GM19452 (cell line): ENCODE data around the gene SLC39A10.
"Not testable (repeated sequence)": the region's sequence is repeated elsewhere in the genome, so short reads cannot be mapped to it uniquely, and the experiment has no call there.

Experiments used
- ATAC-seq: cut with Tn5 transposase; IDR thresholded peaks from one replicate; pipeline ENCODE4 v1.9.1; 2021; ENCODE audit not compliant: unreplicated experiment

SLC39A10 gene

DNA sequence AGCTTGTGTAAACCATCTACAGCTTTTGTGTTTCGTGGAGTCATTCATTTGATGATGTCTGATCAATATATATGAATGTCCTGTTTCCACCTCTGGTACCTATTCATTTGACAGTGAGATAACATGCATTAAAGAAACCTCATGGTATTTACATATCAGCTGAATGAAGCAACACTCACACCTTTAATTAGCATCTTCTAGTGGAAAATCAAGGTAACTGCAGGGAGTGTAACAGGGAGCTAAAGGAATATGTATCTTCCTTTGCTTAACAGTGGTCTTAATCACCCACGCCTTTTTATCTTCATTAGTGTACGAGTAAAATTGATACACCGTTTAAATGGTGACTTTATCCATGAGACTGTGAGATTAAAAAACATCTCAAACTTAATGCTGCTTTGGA is 15.6 kb downstream of the SLC39A10 start:
- no peak for ATAC-seq

DNA sequence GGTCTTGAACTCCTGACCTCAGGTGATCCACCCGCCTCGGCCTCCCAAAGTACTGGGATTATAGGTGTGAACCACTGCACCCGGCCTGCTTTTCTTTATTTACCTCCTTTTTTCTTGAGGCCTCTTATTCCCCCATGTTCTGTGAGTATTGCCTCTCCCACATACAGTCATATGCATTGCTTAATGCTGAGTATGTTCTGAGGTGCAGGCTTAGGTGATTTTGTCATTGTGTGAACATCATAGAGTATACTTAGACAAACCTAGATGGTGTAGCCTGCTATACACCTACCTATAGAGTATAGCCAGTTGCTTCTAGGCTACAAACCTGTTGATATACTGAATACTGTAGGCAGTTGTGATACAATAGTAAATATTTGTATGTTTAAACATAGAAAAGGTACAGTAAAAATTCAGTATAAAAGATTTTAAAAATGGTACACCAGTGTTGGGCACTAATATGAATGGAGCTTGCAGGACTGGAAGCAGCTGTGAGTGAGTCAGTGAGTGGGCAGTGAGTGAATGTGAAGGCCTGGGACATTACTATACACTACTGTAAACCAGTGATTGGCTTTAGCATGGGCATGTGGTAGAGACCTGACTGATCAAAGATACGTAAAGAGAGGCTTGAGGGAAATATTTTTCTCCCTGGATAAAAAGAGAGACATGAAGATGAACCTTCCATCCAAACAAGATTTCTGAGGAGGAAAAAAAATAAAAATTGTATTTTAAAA is 17.6 kb downstream of the SLC39A10 start:
- no peak for ATAC-seq

DNA sequence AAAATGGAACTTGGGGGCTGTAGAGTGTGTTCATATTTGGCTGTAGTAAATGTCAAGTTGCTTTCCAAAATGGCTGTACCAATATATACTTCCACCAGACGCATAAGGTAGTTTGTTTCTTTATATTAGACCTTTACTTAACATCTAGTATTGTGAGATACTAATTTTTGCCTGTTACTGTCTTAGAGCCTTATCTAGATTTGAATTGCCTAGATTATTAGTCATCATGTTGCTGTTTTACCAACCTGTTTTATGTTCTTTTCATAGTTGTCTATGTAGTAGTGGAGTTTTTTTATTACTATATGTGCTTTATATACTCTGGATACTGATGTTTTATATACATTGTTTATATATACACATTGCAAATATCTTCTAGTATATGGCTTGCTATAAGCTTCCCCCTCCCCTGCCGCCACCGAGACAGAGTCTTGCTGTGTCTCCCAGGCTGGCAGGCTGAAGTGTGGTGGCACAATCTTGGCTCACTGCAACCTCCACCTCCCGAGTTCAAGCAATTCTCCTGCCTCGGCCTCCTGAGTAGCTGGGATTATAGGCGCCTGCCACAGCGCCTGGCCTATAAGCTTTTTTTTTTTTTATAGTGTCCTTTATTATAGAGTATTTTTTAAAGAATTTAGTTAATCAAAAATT is 18.9 kb downstream of the SLC39A10 start:
- no peak for ATAC-seq

DNA sequence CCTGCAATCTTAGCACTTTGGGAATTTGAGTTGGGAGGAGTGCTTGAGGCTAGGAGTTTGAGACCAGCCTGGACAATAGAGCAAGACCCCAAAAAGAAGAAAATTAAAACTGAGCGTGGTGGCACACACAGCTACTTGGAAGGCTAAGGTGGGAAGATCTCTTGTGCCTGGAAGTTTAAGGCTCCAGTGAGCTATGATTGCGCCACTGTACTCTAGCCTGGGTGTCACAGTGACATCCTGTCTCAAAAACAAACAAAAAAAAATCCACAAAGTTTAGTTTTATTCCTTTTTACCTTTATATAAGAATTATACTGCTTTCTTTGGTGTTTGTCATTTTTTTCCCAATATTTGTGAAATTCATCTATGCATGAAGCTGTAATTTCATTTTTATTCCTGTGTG is 20.3 kb downstream of the SLC39A10 start:
- no peak for ATAC-seq

DNA sequence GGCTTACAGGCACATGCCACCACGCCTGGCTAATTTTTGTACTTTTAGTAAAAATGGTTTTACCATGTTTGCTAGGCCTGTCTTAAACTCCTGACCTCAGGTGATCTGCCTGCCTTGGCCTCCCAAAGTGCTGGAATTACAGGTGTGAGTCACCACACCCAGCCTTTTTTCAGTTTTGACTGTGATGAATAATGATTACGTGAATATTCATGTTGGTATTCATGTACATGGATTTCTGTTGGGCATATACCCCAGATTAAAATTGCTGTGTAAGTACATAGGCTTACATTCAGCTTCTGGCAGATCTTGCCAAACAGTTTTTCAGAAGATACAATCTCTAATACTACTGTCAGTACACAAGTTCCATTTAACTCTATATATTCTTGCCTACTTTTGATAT is 20.9 kb downstream of the SLC39A10 start:
- no peak for ATAC-seq

DNA sequence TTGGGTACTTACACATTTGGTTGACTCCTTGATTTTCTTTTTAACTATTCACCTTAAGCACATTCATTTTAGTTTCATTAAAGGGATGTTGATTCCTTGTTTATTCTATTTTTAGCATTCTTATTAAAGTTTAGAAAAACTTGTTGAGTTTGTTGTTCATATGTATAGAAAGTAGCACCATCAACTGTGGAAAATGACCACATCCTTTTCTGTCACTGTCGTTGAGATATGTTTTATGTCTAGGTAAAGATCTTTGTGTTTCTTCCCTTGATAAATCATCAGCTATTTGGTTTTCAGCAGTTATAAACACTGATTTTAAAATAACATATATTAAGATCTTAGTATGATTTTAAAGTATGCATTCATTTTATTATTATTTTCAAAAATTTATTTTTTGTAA is 25.1 kb downstream of the SLC39A10 start:
- ATAC-seq: no peak

DNA sequence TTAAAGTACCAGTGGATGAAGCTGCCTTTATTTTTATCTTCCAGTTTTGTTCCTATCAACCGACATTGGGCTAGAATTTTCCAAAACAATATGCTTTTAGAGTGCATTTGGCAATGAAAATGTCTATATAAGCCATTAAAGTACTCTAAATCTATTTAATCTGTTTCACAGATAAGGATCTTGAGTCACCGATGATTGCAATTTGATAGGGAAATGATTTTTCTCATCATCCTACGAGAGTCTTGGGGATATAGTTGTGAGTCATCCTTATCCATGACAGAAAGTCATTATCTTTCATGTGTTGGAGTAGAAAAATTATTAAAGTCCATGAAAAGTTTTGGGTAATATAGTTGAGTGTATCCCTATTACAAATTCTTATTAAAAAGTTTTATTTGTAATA is 26.1 kb downstream of the SLC39A10 start:
- no peak for ATAC-seq

DNA sequence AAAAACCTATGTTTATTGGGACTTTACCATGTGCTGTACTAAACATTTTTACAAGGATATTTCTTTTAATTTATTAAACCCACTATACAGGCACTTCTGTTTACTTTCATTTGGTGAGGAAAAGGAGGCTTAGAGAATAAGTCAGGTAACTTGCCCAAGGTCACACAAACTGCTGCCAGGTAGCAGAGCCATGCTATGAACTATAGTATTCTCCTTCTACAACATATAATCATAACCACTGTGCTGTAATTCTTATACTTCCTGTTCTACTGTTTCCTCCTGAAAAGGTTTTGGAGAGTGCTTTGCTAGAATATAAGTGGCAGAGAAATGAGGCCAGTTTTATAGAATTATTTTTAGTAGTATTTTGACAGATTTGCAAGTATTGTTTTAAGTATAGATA is 29.5 kb downstream of the SLC39A10 start:
- no peak for ATAC-seq

DNA sequence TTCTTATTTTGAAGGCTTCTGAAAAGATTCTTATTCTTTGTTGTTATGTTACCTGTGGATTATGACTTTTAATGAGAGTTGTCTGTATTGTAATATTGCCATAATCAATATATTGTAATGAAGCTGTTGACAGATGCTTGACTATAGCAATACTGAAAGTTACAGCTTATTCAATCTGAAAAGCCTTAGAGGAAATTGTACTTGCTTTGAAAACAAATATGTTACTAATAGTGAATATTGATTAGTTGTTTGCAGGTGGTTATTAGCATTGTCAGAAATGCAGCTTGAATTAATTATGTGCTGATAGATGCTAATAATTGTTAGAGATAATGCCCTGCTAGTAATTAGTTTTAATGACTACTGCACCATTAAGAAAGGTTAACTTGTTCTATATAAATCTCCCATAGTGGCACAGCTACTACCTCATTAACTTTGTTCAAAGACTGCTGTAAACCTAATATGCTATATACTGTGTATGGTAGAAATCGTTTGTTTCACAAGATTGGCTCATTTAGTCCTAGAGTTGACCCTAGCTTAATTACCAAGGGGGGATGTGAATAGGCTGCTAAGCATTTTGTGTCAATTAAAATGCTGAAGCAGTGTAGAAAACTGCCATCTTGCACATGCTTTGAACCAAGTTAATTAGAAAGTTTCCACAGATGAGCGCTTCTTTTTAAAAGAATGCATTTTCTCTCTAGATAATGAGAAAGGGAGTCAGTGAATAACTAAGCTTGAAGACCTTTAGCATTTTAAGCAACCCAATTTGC is 30.5 kb downstream of the SLC39A10 start:
- ATAC-seq: no peak

DNA sequence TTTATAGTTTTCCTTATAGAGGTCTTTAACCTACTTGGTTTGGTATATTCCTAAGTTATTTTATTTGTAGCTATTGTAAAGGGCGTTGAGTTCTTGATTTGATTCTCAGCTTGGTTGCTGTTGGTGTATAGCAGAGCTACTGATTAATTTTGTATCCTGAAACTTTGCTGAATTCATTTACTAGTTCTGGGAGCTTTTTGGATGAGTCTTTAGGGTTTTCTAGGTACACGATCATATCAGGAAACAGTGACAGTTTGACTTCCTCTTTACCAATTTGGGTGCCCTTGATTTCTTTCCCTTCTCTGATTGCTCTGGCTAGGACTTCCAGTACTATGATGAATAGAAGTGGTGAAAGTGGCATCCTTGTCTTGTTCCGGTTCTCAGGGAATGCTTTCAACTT is 35.5 kb downstream of the SLC39A10 start:
- ATAC-seq: not testable (repeated sequence)

DNA sequence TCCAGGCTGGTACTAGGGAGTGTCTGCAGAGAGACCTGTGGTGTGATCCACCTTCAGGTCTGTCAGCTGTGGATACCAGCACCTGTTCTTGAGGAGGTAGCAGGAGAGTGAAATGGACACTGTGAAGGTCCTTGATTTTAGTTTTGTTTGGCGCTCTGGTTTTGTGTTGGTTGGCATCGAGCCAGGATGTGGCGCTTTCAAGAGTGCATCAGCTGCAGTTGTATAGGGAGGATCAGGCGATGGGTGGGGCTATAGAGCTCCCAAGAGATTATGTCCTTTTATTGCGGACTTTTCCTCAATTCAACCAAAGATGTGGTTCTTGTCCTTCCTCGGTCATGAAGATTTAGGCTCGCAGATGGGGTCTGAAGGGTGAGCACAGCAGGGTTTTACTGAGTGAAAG is 37.5 kb downstream of the SLC39A10 start:
- ATAC-seq: no peak

DNA sequence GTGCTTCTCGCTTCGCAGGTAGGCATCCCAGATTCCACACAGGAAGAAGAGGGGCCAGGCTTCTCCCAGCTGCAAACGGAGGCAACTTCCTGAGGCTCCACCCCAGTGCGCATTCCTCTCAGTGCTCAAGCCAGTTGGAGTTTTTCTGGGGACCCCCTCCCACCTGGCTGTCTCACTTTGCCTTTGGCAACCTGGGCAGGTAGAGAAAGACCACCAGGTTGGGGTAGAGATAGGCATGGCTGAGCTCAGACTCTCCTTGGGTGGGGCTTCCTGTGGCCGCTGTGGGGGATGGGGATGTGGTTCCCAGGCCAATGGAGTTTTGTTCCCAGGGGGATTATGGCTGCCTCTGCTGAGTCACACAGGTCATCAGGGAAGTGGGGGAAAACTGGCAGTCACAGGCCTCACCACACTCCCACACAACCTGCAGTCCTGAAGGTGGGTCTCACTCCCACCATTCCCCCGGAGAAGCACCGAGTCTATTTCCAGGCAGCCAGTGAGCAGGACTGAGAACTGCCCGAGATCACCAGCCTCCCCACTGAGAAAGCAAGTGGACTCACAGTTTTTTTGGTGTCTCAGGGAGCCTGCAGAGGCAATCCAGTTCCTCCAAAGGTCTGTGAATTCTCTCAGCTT is 38.1 kb downstream of the SLC39A10 start:
- ATAC-seq: no peak

DNA sequence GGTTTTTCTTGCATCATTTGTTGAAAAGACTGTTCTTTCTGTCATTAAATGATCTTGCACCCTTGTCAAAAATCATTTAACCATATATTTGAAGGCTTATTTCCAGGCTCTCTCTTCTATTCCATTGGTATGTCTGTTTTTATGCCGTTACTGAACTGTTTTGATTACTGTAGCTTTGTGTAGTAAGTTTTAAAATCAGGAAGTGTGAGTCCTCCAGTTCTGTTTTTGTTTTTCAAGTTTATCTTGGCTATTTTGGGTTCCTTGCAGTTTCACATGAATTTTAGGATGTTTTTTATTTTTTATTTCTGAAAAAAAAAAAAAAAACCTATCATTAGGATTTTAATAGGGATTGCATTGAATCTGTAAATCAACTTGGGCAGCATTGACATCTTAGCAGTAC is 39.0 kb downstream of the SLC39A10 start:
- ATAC-seq: no peak

DNA sequence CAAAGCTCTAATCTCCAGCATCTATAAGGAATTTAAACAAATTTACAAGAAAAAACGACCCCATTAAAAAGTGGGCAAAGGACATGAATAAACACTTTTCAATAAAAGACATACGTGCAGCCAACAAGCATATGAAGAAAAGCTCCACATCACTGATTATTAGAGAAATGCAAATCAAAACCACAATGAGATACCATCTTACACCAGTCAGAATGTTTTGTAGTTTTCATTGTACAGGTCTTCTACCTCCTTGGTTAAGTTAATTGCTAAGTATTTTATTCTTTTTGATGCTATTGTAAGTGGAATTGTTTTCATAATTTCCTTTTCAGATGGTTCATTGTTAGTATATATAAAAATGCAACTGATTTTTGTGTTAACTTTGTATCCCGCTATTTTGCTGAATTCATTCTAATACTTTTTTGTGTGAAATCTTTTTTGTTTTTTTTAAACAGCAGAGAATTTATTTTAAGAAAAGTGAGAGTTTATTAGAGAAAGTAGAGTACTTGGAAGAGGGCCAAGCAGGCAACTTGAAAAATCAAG is 40.7 kb downstream of the SLC39A10 start:
- no peak for ATAC-seq

DNA sequence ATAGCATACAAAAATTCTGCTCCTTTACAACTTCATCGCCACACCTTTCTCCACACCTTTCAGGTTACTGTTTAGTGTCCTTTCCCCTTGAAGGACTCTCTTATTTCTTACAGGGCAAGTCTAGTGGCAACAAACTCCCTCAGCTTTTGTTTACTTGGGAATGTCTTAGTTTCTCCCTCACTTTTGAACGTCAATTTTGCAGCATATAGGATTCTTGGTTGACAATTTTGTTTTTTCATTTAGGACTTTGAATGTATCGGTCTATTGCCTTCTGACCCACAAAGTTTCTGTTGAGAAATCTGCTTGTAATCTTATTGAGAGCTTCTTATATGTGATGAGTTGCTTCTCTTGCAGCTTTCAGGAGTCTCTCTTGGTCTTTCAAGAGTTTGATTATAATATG is 43.5 kb downstream of the SLC39A10 start:
- no peak for ATAC-seq

DNA sequence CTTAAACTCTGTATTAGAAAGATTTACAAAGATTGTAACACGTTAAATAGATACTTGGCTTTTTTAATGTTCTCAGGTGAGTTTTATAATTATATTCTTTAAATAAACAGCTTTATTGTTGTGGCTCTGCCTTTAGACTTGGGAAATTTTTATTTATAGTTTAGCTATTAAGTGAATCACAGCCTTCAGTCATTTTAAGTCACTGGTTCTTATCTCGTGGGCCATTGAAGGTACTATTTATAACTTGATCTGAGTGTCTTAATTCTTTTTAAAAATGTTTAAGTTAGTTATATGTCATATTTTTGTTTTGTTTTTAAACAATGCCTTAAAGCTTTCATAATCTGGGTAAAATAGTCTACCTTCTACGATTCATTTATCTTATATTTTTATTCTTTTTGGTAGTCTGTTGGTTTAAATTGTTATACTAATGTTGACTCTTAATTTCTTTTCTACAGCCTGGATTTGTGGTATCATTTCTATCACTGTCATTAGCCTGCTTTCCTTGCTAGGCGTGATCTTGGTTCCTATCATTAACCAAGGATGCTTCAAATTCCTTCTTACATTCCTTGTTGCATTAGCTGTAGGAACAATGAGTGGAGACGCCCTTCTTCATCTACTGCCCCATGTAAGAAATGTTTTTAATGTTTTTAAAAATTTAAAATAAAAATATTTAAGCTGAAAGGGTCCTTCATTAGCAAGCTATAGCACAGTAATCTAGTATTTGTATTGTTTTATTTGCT is 49.3 kb downstream of the SLC39A10 start:
- ATAC-seq: no peak

DNA sequence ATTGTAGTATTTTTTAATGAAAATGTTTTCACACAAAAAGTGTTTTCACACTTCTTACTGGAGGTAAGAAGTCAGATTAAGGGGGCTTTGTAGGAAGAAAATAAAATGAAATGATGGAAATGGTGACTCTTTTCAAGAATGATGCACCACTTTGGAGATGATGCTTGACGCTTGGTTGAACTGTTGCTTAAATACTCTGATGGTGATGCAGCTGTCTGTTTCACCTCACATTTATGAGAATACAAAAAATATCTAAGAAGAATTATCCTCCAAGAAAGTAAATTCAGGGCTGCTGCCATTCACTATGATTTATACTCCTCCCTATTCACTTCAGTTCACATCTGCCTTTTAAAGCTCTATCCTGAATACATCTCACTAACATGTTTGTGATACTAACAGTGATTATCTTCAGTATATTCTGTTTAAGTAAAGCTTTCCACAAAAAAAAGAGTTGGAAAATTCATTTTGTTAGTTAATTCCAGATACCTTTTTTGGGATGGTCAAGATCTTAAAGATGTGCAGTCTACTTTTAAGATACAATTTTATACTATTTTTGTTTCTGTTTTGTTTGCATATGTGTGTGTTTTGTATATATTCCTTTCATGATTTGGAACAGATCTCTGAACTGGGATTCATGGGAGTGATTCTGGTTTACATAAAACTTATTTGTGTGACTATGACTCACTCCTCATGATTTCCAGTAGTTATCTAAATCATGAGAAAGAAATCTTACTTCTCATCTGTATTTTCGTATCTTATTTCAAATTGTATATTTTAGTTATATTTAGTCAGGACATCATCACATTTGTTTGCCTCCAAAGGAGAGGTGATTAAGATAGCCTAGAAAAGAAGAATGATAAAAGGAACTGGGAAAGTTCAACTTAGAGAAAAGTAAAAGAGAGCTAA is 53.1 kb downstream of the SLC39A10 start:
- ATAC-seq: no peak

DNA sequence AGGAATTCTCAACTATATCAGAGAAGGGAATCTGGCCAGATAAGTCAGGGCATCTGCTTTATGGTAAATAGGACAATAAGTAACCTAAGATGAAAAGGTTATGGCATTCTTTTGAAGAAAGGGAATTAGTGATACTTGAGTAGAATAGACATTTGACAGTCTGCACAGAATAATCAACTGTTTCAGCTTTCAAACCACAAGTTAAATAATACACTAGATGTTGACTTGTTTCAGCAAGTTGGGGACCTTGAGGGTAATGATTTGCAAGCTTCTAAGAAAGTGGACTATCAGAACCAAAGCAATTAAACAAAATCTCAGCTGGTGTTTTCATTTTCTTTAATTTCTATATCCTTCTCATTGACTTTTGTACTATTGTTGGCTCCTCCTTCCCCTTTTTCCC is 54.5 kb downstream of the SLC39A10 start:
- peak; percentile 68 for ATAC-seq

DNA sequence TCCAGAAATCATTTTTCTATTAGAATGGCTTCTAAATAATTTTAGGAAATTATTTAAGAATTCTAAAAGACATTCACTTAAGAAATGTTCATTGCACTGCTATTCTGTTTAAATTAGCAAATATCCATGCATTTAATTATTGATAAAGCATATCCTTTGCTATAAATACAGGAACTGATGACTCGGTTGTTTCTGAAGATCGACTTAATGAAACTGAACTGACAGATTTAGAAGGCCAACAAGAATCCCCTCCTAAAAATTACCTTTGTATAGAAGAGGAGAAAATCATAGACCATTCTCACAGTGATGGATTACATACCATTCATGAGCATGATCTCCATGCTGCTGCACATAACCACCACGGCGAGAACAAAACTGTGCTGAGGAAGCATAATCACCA is 59.4 kb downstream of the SLC39A10 start:
- ATAC-seq: no peak

DNA sequence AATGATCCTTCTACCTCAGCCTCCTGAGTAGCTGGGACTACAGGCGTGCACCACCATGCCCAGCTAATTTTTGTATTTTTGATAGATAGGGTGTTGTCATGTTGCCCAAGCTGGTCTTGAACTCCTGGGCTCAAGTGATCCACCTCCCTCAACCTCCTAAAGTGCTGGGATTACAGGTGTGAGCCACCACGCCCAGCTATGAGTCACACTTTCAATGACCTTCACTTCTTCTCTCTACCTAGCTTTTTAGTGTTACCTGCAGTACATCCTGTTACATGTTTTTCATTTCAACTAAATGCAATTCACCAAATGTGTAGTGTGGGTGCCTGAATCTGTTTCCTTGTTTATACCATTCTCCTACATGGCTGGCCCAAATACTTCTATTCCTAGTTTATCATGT is 64.0 kb downstream of the SLC39A10 start:
- no peak for ATAC-seq
